ENCODE results near the gene TET3.

TET3 gene

GRCh38 chr2:73965053-73965452, 19.7 kb upstream of the TET3 start:
- DNase-seq, result no peak

- no peak for DNase-seq
Measured at GRCh38 chr2:73968357-73968937, 16.3 kb upstream of the TET3 start.

- DNase-seq, result no peak
Measured at GRCh38 chr2:73969356-73969755, 15.4 kb upstream of the TET3 start.

GRCh38 chr2:73970141-73970803, 14.4 kb upstream of the TET3 start:
- DNase-seq, result no peak

GRCh38 chr2:73970850-73971471, 13.7 kb upstream of the TET3 start:
- DNase-seq, result no peak

- DNase-seq, result no peak
Measured at GRCh38 chr2:73971722-73972121, 13.0 kb upstream of the TET3 start.

GRCh38 chr2:73972846-73973245, 11.9 kb upstream of the TET3 start:
- DNase-seq, result no peak

- no peak for DNase-seq
Measured at GRCh38 chr2:73975731-73976130, 9.0 kb upstream of the TET3 start.

- DNase-seq, result no peak
Measured at GRCh38 chr2:73976803-73977202, 7.9 kb upstream of the TET3 start.

GRCh38 chr2:73977466-73977865, 7.2 kb upstream of the TET3 start:
- DNase-seq, result no peak

- DNase-seq, result no peak
Measured at GRCh38 chr2:73979021-73979420, 5.7 kb upstream of the TET3 start.

- DNase-seq, result no peak
Measured at GRCh38 chr2:73979686-73980085, 5.0 kb upstream of the TET3 start.

GRCh38 chr2:73980566-73980965, 4.1 kb upstream of the TET3 start:
- no peak for DNase-seq

- peak; percentile 36 to 63 for DNase-seq
Measured at GRCh38 chr2:73981081-73982001, 3.4 kb upstream of the TET3 start.

GRCh38 chr2:73982140-73982617, 2.5 kb upstream of the TET3 start:
- no peak for DNase-seq

GRCh38 chr2:73983322-73984202, 1.1 kb upstream of the TET3 start:
- DNase-seq, result peak; percentile 34 to 72

- peak; percentile 48 to 53 for DNase-seq
Measured at GRCh38 chr2:73984922-73985307, 205 bp downstream of the TET3 start.

GRCh38 chr2:73985308-73986084, 786 bp downstream of the TET3 start:
- DNase-seq, result peak; percentile 33 to 48

- DNase-seq, result no peak
Measured at GRCh38 chr2:73986085-73986681, 1.5 kb downstream of the TET3 start.

- peak in 1 of 2 experiments; percentile 22 for DNase-seq
Measured at GRCh38 chr2:73987109-73987947, 2.6 kb downstream of the TET3 start.
